NCI-H1694 (cell line): ENCODE results near the gene SHISA9.

ENCODE experiments used
- DNase-seq: peaks from one replicate; lab custom pipeline; 2025; lab: John Stamatoyannopoulos, UW

The SHISA9 gene

GRCh38 chr16:13186813-13187212 is 285.4 kb downstream of the SHISA9 start:
- no peak for DNase-seq

DNA sequence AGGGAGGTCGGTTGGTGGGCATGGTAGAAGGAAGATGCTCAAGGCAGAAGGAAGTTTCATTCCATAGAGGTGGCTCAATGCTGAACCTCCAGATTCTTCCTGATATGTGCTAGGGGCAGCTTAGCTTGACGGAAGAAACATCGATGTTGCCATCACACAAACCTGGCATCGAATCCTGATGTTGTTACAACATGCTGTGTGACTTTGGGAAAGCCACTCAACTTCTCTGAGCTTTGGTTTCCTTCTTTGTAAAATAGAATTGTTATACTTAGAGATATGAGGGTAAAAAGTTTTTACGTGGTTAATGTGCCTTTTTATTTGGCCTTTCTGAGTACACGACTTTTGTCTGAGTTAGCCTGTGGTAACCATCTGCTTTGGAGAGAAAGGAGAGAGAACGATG is 287.9 kb downstream of the SHISA9 start:
- DNase-seq, result no peak

DNA sequence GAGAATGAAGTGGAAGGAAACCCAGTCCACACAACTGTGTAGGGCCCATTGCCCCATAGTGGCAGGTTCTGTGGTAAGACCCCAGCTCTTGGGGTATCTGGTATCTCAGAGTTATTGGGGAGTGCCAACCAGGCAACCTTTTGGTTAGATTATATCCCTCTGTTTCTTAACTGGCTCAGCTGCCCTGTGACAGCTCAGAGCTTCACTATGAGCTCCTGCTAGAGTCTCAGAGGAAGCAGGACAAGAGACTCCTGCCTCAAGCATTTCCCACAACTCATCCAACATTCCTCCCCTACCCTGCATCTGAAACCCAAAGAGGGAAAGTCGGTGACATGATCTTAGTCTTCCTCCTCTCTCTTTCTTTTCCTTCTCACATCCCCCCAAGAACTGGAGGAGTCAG is 292.3 kb downstream of the SHISA9 start:
- no peak for DNase-seq

GRCh38 chr16:13194766-13195165 is 293.4 kb downstream of the SHISA9 start:
- DNase-seq, result no peak

DNA sequence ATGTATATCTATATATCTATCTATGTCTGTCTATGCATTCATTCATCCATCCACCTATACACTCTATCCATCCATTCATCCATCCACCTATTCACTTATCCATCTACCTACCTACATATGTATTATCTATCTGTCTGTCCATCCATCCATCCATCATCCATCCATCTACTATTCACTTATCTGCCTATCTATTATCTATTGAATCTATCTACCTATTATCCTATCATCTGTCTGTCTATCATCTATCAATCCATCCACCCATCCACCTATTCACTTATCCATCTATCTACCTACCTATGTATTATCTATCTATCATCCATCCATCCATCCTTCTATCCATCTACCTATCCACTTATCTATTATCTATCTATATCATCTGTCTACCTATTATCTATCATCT is 302.3 kb downstream of the SHISA9 start:
- no peak for DNase-seq

DNA sequence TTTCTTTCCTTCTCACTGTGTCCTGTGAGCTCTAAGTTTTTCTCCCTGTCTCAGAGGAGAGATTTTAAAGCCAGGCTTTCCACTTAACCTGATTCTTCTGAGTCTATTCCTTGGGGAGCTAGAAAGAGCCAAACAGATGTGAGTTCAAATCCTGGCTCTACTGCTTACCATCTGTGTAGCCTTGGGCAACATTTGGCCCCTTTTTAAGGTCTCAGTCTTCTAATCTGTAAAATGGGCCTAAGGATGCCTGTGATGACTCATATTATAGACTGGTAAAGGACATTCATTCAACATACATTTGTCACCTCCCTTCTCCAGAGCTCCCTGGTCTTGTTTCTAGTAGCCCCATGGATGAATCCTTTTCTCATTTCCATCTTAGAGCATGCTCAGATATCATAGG is 304.0 kb downstream of the SHISA9 start:
- no peak for DNase-seq

DNA sequence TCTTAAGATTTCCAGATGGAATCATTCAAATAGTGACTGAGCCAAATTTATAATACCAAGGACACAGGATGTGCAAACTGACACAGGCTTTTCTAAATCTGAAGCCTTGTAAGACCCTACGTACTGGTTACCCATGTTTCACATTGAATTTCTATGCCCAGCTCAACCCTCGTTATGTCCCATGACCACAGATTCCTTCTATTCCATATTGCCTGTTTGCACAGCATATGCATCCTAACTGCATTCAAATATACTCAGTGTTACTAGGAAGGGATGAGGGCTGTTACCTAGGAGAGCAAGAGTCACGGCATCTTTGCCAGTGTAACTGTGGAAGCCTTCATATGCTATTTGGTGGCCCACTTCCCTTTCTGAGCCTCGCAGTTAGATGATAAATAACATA is 305.2 kb downstream of the SHISA9 start:
- DNase-seq, result no peak

GRCh38 chr16:13207151-13207550 is 305.8 kb downstream of the SHISA9 start:
- DNase-seq, result no peak

- DNase-seq, result no peak
Measured at GRCh38 chr16:13223666-13224065, 322.3 kb downstream of the SHISA9 start.

DNA sequence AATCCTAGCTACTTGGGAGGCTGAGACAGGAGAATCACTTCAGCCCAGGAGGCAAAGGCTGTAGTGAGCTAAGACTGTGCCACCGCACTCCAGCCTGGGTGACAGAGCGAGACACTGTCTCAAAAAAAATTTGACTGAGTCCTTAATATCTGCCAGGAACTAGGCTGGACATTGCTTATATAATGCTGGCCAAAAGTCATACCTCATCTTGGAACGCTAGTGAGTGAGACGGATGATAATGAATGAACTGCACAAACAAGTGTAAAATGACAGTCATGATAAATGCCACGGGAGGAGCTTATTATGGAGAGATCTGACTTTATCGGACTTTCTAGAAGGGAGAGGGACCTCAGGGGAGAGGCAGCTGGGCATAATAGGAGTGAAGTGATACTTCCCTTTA is 327.6 kb downstream of the SHISA9 start:
- DNase-seq, result no peak

DNA sequence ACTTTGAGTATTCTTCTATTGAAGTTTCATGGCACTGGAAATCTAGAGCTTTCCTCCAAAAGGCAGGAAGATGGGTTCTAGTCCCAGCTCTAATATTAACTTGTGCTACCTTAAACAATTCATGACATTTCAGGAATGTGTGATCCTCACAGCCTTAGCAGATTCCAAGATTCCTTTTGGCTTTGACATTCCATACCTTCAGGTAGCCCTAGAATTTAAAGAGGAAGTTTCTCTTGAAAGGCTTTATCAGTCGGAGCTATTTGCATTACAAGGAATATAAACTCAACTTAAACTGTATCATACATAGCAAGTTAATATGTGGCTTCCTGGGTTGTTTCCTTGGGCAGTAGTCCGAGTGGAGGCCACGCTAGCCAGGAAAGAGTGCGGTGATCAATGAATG is 330.0 kb downstream of the SHISA9 start:
- no peak for DNase-seq

GRCh38 chr16:13234999-13235398 is 333.6 kb downstream of the SHISA9 start:
- DNase-seq, result no peak

GRCh38 chr16:13236308-13236707 is 334.9 kb downstream of the SHISA9 start:
- DNase-seq, result no peak

- no peak for DNase-seq
Measured at GRCh38 chr16:13238182-13238581, 336.8 kb downstream of the SHISA9 start.

- DNase-seq, result no peak
Measured at GRCh38 chr16:13242201-13242600, 340.8 kb downstream of the SHISA9 start.

GRCh38 chr16:13244770-13245169 is 343.4 kb downstream of the SHISA9 start:
- no peak for DNase-seq

- DNase-seq, result no peak
Measured at GRCh38 chr16:13245713-13246377, 344.4 kb downstream of the SHISA9 start.

- DNase-seq, result no peak
Measured at GRCh38 chr16:13254998-13255614, 353.7 kb downstream of the SHISA9 start.

DNA sequence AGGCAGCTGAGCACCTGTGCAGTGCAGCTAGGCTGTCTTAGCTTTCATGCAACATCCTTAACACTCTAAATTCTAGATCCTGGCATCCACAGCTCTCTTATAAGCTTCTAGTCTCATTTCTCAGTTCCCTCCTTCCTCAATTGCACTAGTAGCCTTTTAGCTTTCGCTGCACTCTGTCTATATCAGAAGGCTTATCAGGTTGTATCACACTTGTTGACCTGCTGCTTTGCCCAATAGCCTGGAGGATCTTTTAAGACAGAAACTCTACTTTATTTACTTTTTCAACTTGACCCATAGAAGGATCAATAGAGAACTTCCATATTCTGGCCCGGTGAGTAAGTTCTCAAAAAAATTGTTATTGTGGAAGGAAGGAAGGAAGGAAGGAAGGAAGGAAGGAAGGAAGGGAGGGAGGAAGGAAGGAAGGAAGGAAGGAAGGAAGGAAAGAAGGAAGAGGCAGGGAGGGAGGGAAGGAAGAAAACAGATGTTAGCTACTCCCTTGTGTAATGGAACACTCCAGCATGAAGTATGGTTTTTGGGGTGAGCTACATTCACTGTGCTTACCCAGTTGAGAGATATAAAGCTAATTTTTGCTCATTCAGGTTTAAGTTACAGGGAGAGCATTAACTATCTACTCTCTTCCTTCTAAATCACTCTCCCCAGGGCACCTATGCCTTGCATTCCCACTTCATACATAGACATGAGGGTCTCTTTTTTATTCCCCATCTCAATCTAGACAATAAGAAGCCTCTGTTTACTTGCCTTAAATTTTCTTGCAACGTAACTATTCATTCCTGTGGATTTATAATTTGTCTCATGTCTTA is 361.1 kb downstream of the SHISA9 start:
- DNase-seq, result no peak

- DNase-seq, result no peak
Measured at GRCh38 chr16:13264749-13265552, 363.6 kb downstream of the SHISA9 start.

GRCh38 chr16:13269359-13269758 is 368.0 kb downstream of the SHISA9 start:
- no peak for DNase-seq

DNA sequence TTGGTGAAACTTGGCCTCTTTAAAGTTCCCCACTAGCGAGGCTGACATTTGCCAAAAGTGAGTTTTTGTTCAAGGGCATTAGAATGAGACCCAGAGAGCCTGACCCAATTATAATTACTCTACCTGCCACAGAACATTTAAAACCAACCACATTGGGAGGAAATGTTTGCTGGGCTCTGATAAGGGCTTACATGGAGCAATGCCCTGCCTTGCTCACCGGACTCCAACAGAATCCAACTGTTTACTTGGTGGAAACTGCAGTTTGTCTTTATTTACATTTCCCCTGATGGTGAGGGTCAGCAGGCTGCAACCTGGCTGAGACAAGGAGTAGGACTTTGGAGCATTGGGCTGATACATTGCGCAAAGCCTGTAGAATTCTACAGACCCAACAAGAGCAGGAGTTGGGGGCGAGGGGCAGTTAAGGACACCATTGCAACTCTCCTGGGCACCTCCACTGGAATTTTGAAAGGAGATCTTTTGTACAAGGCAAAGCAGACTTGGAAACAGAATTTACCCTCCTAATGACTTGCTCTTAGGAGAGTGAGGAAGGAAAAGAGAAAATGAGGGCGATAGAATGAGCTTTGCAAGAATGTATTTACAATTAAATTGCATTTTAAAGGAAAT is 368.6 kb downstream of the SHISA9 start:
- no peak for DNase-seq
